Measurements from ENCODE around the gene ZBTB48.
"Not testable (repeated sequence)": the region's sequence is repeated elsewhere in the genome, so short reads cannot be mapped to it uniquely, and the experiment has no call there.

The ZBTB48 gene

GRCh38 chr1:6635910-6636760 lies 56.3 kb downstream of the ZBTB48 start:
- peak; percentile 7 for DNase-seq

GRCh38 chr1:6636778-6637177 lies 57.0 kb downstream of the ZBTB48 start:
- DNase-seq, result not testable (repeated sequence)

GRCh38 chr1:6637770-6638169 lies 58.0 kb downstream of the ZBTB48 start:
- no peak for DNase-seq

GRCh38 chr1:6638226-6638625 lies 58.4 kb downstream of the ZBTB48 start:
- peak; percentile 30 for DNase-seq
